Duodenal mucosa (tissue), 2 donors: ENCODE data around the gene RALGPS1.

ENCODE experiments used
- H3K27ac ChIP-seq: one replicate; pipeline ENCODE4 v1.7.0; 2013; ENCODE audit warnings: low read depth, low read length
- H3K27me3 ChIP-seq, 2 donors: one replicate each; pipeline ENCODE4 v1.7.0; 2013; ENCODE audit warnings: low read length in 2 of 2, control low read depth in 1 of 2; ENCODE audit not compliant: insufficient read depth in 2 of 2, control insufficient read depth in 1 of 2
- H3K36me3 ChIP-seq, 2 donors: one replicate each; pipeline ENCODE4 v1.7.0; 2013; ENCODE audit warnings: low read length in 2 of 2, control low read depth in 1 of 2; ENCODE audit not compliant: insufficient read depth in 2 of 2, control insufficient read depth in 1 of 2
- H3K4me1 ChIP-seq, 2 donors: one replicate each; pipeline ENCODE4 v1.7.0; 2013; ENCODE audit warnings: low read length in 2 of 2, control low read depth in 1 of 2; ENCODE audit not compliant: insufficient read depth in 2 of 2, control insufficient read depth in 1 of 2
- H3K4me3 ChIP-seq, 2 donors: one replicate each; pipeline ENCODE4 v1.7.0; 2013; ENCODE audit warnings: low read length in 2 of 2, low read depth in 1 of 2
- H3K9ac ChIP-seq, 2 donors: one replicate each; pipeline ENCODE4 v1.7.0; 2013; ENCODE audit warnings: low read length in 2 of 2, low read depth in 1 of 2
- H3K9me3 ChIP-seq, 2 donors: one replicate each; pipeline ENCODE4 v1.7.0; 2013; ENCODE audit warnings: low read length in 2 of 2, control low read depth in 1 of 2; ENCODE audit not compliant: control insufficient read depth in 1 of 2

The RALGPS1 gene

GRCh38 chr9:127175319-127175715 is 260.7 kb downstream of the RALGPS1 start:
- Histone ChIP-seq H3K27me3 (no peaks in the 10 kb centered on the region), H3K4me1 (peaks cover 10 to 11% of the 10 kb centered on the region in 2 donors), H3K4me3 (no peak overlapping the region), H3K9me3 (no peaks in the 10 kb centered on the region), H3K9ac (no peak overlapping the region), H3K36me3 (peaks cover 3 to 43% of the 10 kb centered on the region in 2 donors), H3K27ac (no peak overlapping the region)

GRCh38 chr9:127175764-127176163 is 261.2 kb downstream of the RALGPS1 start:
- peaks cover 10 to 11% of the 10 kb centered on the region in 2 donors for H3K4me1 ChIP-seq
- no peak overlapping the region for H3K4me3 ChIP-seq
- H3K9me3 ChIP-seq: no peaks in the 10 kb centered on the region
- no peak overlapping the region for H3K27ac ChIP-seq
- no peaks in the 10 kb centered on the region for H3K27me3 ChIP-seq
- peaks cover 3 to 46% of the 10 kb centered on the region in 2 donors for H3K36me3 ChIP-seq
- H3K9ac ChIP-seq: no peak overlapping the region

GRCh38 chr9:127176631-127177030 is 262.0 kb downstream of the RALGPS1 start:
- H3K27me3 ChIP-seq: no peaks in the 10 kb centered on the region
- no peak overlapping the region for H3K27ac ChIP-seq
- H3K9me3 ChIP-seq: no peaks in the 10 kb centered on the region
- H3K36me3 ChIP-seq: peaks cover 3 to 53% of the 10 kb centered on the region in 2 donors
- peaks cover 10 to 11% of the 10 kb centered on the region in 2 donors for H3K4me1 ChIP-seq
- H3K4me3 ChIP-seq: no peak overlapping the region
- H3K9ac ChIP-seq: no peak overlapping the region

- no peak overlapping the region for H3K4me3 ChIP-seq
- H3K9me3 ChIP-seq: no peaks in the 10 kb centered on the region
- H3K27ac ChIP-seq: no peak overlapping the region
- H3K9ac ChIP-seq: no peak overlapping the region
- H3K4me1 ChIP-seq: peaks cover 10 to 11% of the 10 kb centered on the region in 2 donors
- H3K36me3 ChIP-seq: peaks cover 3 to 53% of the 10 kb centered on the region in 2 donors
- H3K27me3 ChIP-seq: no peaks in the 10 kb centered on the region
Observed at GRCh38 chr9:127177231-127177630, 262.6 kb downstream of the RALGPS1 start.

- Histone ChIP-seq H3K27ac (no peak overlapping the region), H3K4me3 (no peak overlapping the region), H3K27me3 (no peaks in the 10 kb centered on the region), H3K9me3 (no peaks in the 10 kb centered on the region), H3K4me1 (peaks cover 10 to 11% of the 10 kb centered on the region in 2 donors), H3K36me3 (peaks cover 3 to 48% of the 10 kb centered on the region in 2 donors), H3K9ac (no peak overlapping the region)
Observed at GRCh38 chr9:127177665-127178265, 263.2 kb downstream of the RALGPS1 start.

GRCh38 chr9:127178686-127179632 is 264.4 kb downstream of the RALGPS1 start:
- Histone ChIP-seq H3K27ac (no peak overlapping the region), H3K27me3 (no peaks in the 10 kb centered on the region), H3K9ac (no peak overlapping the region), H3K4me1 (peaks cover 10 to 11% of the 10 kb centered on the region in 2 donors), H3K4me3 (no peak overlapping the region), H3K36me3 (peaks cover 3 to 54% of the 10 kb centered on the region in 2 donors), H3K9me3 (no peaks in the 10 kb centered on the region)

GRCh38 chr9:127179633-127180441 is 265.3 kb downstream of the RALGPS1 start:
- H3K9me3 ChIP-seq: no peaks in the 10 kb centered on the region
- peak overlapping the region; percentile 6 for H3K27ac ChIP-seq
- peaks cover 10 to 11% of the 10 kb centered on the region in 2 donors for H3K4me1 ChIP-seq
- no peak overlapping the region for H3K4me3 ChIP-seq
- H3K9ac ChIP-seq: no peak overlapping the region
- H3K27me3 ChIP-seq: no peaks in the 10 kb centered on the region
- peaks cover 7 to 56% of the 10 kb centered on the region in 2 donors for H3K36me3 ChIP-seq

- peaks cover 7 to 58% of the 10 kb centered on the region in 2 donors for H3K36me3 ChIP-seq
- no peaks in the 10 kb centered on the region for H3K9me3 ChIP-seq
- no peaks in the 10 kb centered on the region for H3K27me3 ChIP-seq
- H3K4me3 ChIP-seq: no peak overlapping the region
- H3K4me1 ChIP-seq: peaks cover 11 to 12% of the 10 kb centered on the region in 2 donors
- H3K27ac ChIP-seq: peak overlapping the region; percentile 6
- no peak overlapping the region for H3K9ac ChIP-seq
Observed at GRCh38 chr9:127180457-127181314, 266.1 kb downstream of the RALGPS1 start.

- no peaks in the 10 kb centered on the region for H3K27me3 ChIP-seq
- H3K4me1 ChIP-seq: peaks cover 11 to 13% of the 10 kb centered on the region in 2 donors
- H3K4me3 ChIP-seq: no peak overlapping the region
- H3K36me3 ChIP-seq: peaks cover 7 to 55% of the 10 kb centered on the region in 2 donors
- no peaks in the 10 kb centered on the region for H3K9me3 ChIP-seq
- no peak overlapping the region for H3K9ac ChIP-seq
- H3K27ac ChIP-seq: no peak overlapping the region
Observed at GRCh38 chr9:127181315-127181580, 266.7 kb downstream of the RALGPS1 start.
